Measurements from ENCODE around the gene LYRM4.

DNA sequence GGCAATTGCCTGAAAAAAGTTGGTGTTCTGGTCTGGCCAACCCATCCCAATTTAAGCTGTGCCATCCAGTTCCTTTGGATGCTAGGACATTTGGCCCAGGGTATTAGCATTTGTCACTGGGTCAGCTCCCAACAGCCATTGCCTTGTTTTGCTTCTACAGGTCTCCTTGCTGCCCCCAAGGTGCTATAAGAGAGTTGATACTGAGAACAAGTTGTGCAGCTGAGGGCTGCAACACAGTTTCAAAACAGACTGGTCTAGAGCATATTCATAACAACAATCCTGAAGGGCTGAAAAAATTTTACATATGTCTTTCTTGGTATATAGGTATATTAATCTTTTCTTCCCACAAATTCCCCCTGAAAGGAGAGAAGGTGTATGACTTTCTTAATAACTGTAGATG, 61.0 kb downstream of the LYRM4 start:
- TF ChIP-seq POLR2AphosphoS5 (IDR thresholded peaks at IDR 0.05) = no peak
- TF ChIP-seq, protein P1, sequence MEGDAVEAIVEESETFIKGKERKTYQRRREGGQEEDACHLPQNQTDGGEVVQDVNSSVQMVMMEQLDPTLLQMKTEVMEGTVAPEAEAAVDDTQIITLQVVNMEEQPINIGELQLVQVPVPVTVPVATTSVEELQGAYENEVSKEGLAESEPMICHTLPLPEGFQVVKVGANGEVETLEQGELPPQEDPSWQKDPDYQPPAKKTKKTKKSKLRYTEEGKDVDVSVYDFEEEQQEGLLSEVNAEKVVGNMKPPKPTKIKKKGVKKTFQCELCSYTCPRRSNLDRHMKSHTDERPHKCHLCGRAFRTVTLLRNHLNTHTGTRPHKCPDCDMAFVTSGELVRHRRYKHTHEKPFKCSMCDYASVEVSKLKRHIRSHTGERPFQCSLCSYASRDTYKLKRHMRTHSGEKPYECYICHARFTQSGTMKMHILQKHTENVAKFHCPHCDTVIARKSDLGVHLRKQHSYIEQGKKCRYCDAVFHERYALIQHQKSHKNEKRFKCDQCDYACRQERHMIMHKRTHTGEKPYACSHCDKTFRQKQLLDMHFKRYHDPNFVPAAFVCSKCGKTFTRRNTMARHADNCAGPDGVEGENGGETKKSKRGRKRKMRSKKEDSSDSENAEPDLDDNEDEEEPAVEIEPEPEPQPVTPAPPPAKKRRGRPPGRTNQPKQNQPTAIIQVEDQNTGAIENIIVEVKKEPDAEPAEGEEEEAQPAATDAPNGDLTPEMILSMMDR (IDR thresholded peaks at IDR 0.05) = no peak

Data from esophagus muscularis mucosa (tissue), 3 donors.